BJ (cell line): Measurements from ENCODE around the gene MASP1. TPM values are rescaled to one million over a fixed set of nuclear protein-coding genes. Genes with fewer than 3 reads are reported as not detected.

Experiments used
- CTCF ChIA-PET: fragments of 350-600 bp; formaldehyde crosslinking; extraction: SDS; loops from one replicate; lab custom pipeline; 2021; ENCODE audit warnings: antibody characterized with exemption, inconsistent platforms; lab: Yijun Ruan, JAX
- POLR2A ChIA-PET: fragments of 300-600 bp; sonication (Branson Sonifier 250); formaldehyde crosslinking; extraction: SDS; loops from one replicate; lab custom pipeline; 2021; ENCODE audit warnings: antibody characterized with exemption; lab: Charles Lee
- DNase-seq: peaks from one replicate; pipeline ENCODE4 v3.0.0-alpha.2; 2011; ENCODE audit warnings: low read depth
- H3K27me3 ChIP-seq: 2 replicates; pipeline ENCODE4 v1.6.0; 2011; ENCODE audit warnings: low read length; ENCODE audit not compliant: control insufficient read depth, insufficient read depth
- H3K36me3 ChIP-seq: 2 replicates; pipeline ENCODE4 v1.5.1; 2011; ENCODE audit warnings: low read length; ENCODE audit not compliant: control insufficient read depth, insufficient read depth
- H3K4me3 ChIP-seq: 2 replicates; pipeline ENCODE4 v1.5.1; 2011; ENCODE audit warnings: low read depth, mild to moderate bottlenecking, control low read depth, low read length
- polyA plus RNA-seq: library from polyadenylated mRNA; depleted of rRNA; stranded (reverse); fragments of >200 nt; gene quantifications from 2 replicates; pipeline ENCODE4 v1.2.3, GENCODE V29; 2011
- TF ChIP-seq, protein P1 (sequence below): IDR thresholded peaks from 2 replicates; pipeline ENCODE4 v1.5.1; 2011; ENCODE audit warnings: low read depth, mild to moderate bottlenecking, control low read depth, inconsistent platforms, low read length, moderate library complexity; ENCODE audit not compliant: insufficient read depth

Gene MASP1
- polyA plus RNA-seq, 1 experiment: 321 TPM

DNA sequence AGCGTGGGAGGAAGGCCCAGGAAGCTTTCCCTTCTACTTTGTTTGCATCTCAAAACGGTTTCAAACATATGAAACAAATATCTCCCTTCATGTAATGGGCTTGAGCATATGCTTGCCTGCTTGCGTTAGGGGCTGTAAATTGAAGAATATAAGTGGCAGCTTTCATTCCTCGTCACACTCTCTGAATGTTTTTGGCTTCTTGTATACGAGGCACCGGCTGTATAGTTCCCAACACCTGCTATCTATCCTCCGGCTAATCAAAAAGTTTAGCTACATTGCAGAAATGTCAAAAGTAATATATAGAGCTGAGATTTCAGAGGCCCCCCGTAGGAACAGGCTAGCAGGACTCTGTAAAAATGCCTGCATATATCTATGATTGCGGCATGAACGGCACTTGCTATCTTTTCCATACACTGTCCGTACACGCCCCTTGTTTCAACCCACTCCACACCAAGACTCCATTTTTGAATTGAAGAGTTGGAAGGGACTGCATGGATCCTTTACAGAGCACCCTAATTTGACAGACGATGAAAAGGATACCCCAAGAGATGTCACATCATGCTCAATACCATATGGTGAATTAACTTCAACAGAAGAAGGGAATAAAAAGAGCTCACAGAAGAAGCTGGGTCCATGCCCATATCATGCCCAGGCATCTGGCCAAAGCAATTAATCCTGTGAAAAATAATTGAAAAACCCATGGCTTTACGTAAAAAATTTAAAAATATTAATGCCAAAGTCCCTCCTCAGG is 2.5 kb downstream of the MASP1 start:
- TF ChIP-seq, protein P1, sequence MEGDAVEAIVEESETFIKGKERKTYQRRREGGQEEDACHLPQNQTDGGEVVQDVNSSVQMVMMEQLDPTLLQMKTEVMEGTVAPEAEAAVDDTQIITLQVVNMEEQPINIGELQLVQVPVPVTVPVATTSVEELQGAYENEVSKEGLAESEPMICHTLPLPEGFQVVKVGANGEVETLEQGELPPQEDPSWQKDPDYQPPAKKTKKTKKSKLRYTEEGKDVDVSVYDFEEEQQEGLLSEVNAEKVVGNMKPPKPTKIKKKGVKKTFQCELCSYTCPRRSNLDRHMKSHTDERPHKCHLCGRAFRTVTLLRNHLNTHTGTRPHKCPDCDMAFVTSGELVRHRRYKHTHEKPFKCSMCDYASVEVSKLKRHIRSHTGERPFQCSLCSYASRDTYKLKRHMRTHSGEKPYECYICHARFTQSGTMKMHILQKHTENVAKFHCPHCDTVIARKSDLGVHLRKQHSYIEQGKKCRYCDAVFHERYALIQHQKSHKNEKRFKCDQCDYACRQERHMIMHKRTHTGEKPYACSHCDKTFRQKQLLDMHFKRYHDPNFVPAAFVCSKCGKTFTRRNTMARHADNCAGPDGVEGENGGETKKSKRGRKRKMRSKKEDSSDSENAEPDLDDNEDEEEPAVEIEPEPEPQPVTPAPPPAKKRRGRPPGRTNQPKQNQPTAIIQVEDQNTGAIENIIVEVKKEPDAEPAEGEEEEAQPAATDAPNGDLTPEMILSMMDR: no peak
- POLR2A ChIA-PET: interaction anchor here (0.6 kb wide), 2 partner anchors 24 to 69 kb away, joined by 4 read pairs; no protein-coding TSS in a partner anchor
- no peak for DNase-seq
- H3K4me3 ChIP-seq: peak overlapping the region; percentile 83
- CTCF ChIA-PET: interaction anchor here (1.0 to 2.0 kb wide), 6 partner anchors 11 to 327 kb away, joined by 3 to 6 read pairs (median 4); no protein-coding TSS in a partner anchor
- H3K36me3 ChIP-seq: peaks cover 6% of the 10 kb centered on the region; the same call in 1 of the 2 replicates
- no peaks in the 10 kb centered on the region for H3K27me3 ChIP-seq

DNA sequence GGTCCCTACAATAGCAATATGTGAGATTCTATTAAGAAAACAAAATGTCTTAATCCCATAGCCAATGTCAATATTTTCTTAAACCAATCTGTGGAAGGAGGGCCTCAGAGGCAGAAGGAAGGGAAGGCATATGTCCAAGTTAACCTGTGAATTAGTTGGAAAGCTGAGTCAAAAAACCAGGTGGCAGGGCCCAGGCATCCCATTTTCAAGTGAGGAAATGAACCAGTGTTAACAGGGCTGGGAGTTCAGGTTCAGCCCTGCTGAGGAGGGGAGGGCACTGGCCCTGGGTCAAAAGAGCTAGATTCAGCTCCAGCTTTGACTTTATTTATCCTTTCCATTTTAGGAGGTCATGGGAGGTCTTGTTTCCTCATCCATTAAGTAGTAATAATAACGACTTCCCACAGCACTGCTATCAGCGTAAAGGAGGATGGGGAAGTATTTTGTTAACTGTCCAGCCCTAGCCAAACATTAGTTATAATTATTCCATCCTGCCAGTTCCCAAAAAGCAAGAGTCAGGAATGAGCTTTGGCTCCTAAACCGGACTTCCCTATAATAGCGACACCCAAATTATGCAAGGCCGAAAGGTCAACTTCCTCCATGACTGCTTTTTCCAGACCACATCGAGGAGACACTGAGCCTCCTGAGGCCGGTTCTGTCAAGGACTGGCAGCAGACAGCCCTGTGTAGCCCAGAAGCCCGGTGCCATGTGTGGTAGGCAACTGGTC is 3.2 kb downstream of the MASP1 start:
- ChIA-PET CTCF (interaction anchor here (0.5 to 2.0 kb wide), 7 partner anchors 10 to 328 kb away, joined by 3 to 6 read pairs (median 3); no protein-coding TSS in a partner anchor), POLR2A (interaction anchor here (0.6 kb wide), 2 partner anchors 23 to 68 kb away, joined by 4 to 14 read pairs; no protein-coding TSS in a partner anchor)
- no peaks in the 10 kb centered on the region for H3K27me3 ChIP-seq

DNA sequence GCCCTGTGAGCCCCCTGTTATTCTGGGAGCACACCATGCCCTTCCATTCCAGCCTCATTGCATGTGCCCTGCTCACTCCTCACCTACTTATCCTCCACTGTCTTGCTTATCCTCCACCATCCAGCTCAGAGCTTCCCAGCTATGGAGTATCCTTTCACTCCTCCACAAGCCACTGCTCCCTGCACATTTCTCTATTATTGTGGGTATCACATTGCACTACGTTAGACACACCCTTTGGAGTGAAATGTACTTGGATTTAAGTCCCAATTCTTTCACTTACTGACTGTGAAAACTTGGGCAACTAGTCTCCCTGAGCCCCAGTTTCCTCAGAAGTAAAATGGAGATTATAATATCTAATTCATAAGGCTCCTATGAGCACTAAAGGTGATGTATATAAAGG is 4.3 kb downstream of the MASP1 start:
- Histone ChIP-seq H3K36me3 (peaks cover 8% of the 10 kb centered on the region; the same call in 1 of the 2 replicates), H3K4me3 (no peak overlapping the region), H3K27me3 (no peaks in the 10 kb centered on the region)
- TF ChIP-seq, protein P1: no peak
- ChIA-PET POLR2A (no interaction called here), CTCF (interaction anchor here (2.0 kb wide), 1 partner anchor 67 kb away, joined by 6 read pairs; no protein-coding TSS in a partner anchor)
- DNase-seq: no peak

More for the DNA sequence above, 3.2 kb downstream of the MASP1 start:
- TF ChIP-seq, protein P1: no peak
- H3K4me3 ChIP-seq: peak overlapping the region; percentile 83
- peaks cover 6% of the 10 kb centered on the region; the same call in 1 of the 2 replicates for H3K36me3 ChIP-seq
- no peak for DNase-seq

- Histone ChIP-seq H3K36me3 (peaks cover 8% of the 10 kb centered on the region; the same call in 1 of the 2 replicates), H3K27me3 (no peaks in the 10 kb centered on the region), H3K4me3 (no peak overlapping the region)
- CTCF ChIA-PET: interaction anchor here (1.0 to 1.7 kb wide), 2 partner anchors 33 to 393 kb away, joined by 4 to 7 read pairs; no protein-coding TSS in a partner anchor
- POLR2A ChIA-PET: interaction anchor here (0.9 kb wide), 1 partner anchor 23 kb away, joined by 3 read pairs; no protein-coding TSS in a partner anchor
- TF ChIP-seq, protein P1: no peak
- DNase-seq: peak; percentile 89
Measured at GRCh38 chr3:187286467-187287059, 5.0 kb downstream of the MASP1 start.
